ENCODE results near the gene WNT11.

- TF ChIP-seq, protein P1, sequence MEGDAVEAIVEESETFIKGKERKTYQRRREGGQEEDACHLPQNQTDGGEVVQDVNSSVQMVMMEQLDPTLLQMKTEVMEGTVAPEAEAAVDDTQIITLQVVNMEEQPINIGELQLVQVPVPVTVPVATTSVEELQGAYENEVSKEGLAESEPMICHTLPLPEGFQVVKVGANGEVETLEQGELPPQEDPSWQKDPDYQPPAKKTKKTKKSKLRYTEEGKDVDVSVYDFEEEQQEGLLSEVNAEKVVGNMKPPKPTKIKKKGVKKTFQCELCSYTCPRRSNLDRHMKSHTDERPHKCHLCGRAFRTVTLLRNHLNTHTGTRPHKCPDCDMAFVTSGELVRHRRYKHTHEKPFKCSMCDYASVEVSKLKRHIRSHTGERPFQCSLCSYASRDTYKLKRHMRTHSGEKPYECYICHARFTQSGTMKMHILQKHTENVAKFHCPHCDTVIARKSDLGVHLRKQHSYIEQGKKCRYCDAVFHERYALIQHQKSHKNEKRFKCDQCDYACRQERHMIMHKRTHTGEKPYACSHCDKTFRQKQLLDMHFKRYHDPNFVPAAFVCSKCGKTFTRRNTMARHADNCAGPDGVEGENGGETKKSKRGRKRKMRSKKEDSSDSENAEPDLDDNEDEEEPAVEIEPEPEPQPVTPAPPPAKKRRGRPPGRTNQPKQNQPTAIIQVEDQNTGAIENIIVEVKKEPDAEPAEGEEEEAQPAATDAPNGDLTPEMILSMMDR (IDR thresholded peaks at IDR 0.05; ENCODE audit: low read depth, low read length, poor library complexity, severe bottlenecking) = no peak
- TF ChIP-seq EZH2phosphoT487 (IDR thresholded peaks at IDR 0.05; ENCODE audit: borderline replicate concordance, low read length) = no peak
These were observed 35.8 kb downstream of the WNT11 start for GRCh38 chr11:76170468-76170867.

Measured in DOHH2 (cell line).